HTR-8/SVneo (cell line): ENCODE data around the gene VSTM2L.

Experiments
- DNase-seq: peaks from one replicate; pipeline ENCODE4 v3.0.0; 2011; ENCODE audit warnings: low spot score, mixed read lengths; ENCODE audit not compliant: insufficient read length
- FAIRE-seq: peaks from 2 replicates; lab custom pipeline; 2011; peaks lifted over from hg19 to GRCh38; lab: Jason Lieb, UNC

The VSTM2L gene

DNA sequence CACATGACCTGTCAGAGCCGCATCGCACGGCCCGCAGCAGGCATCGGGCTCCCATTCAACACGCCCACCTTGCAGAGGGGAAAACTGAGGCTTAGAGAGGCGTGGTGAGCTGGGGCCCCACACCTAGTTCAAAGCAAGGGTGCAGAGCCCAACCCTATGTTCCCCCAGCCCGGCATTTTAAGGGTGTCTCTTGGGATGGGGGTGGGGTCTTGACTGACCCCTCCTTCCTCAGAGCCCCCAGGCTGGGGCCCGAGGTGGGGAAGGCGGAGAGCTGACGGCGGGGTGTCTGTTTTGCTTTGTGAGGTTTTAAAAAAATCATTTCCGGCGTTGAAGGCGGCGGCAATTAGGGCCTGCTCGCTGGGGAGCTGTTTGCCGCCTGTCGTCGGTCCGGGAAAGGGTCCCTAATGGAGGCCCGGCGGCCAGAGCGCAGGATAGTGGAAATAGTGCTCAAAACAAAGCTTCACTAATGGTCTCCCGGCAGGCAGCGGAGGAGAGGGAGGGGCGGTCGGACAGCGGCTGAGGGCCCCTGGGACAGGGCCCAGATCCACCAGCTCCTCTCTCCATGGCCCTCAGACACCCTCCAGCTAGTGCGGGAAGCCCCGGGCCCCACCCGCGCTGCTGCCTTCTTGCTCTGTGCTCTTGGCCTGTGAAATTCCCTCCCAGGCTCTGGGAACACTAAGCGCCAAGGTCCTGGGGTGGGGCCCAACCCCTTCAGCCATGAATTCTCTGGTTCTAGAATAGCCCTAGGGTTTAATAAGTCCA lies 11.9 kb downstream of the VSTM2L start:
- no peak for FAIRE-seq
- DNase-seq = no peak

DNA sequence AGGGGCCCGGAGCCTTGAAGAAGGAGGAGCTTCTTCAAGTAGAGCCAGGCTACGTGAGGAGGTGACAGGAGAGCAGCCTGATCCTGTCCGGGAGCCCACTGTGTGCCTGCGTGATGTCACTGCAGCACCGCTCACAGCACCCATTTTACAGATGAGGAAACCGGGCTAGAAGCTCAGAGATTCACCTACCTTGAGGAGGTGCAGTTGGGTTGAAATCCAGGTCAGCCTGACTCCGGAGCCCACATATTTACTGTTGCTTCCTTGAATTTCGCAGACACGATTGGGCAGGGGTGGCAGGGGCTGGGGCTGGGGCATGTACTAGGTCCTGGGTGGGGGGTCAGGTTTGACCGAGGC lies 12.5 kb downstream of the VSTM2L start:
- DNase-seq (no peak), FAIRE-seq (no peak)

DNA sequence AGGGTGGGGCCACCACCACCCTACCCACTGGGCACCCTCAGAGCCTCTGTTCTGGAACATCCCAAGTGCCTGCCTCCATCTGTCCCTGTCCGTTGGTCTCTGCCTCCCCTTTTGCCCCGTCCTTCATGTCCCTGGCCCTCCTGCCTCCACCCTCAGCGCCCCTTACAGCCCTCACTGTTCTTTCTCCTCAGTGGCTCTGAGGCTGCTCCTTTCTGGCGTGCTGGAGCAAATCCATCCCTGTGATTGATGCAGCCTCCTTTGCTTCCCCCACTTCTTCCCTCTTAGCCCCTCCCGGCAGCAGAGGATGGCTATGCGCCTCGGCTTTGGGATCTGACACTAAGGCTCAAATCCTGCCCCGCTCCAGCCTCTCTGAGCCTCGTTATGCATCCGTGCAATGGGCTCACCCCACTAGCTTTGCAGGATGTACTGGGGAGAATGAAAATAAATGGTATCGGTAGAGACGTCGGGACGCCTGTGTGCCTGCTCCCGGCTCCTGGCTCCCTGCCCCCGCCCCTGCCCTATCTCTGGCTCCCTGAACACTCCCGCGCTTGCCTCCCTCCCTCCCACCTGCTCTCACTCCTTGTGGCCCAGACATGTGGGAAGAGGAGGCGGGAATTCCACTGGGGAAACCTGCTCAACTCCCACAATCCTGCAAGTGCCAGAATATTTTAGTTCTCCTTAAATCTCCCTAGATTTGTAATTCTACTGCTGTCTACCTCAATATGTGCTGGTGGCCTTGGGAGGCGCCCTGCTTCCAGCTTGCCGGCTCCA lies 13.1 kb downstream of the VSTM2L start:
- FAIRE-seq = no peak

DNA sequence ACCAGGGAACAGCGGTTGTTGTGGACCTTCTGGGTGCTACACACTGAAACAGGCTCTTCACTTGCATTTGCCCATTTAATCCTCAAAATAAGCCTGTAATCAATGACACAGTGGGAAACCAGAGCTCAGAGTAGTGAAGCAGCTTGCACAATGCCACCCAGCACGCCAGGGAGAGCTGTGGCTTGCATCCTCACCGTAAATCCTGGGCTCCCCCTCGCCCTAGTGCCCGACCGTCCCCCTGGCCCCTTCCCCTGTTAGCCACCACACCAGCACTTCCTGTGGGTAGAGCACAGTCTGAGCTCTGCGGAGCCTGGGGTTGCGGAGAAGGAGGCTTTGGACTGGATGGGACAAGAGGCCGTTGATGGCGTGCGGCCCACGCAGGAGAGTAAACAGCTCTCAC lies 14.5 kb downstream of the VSTM2L start:
- peak; percentile 36 for FAIRE-seq

More for the DNA sequence above, 13.1 kb downstream of the VSTM2L start:
- DNase-seq = no peak

DNA sequence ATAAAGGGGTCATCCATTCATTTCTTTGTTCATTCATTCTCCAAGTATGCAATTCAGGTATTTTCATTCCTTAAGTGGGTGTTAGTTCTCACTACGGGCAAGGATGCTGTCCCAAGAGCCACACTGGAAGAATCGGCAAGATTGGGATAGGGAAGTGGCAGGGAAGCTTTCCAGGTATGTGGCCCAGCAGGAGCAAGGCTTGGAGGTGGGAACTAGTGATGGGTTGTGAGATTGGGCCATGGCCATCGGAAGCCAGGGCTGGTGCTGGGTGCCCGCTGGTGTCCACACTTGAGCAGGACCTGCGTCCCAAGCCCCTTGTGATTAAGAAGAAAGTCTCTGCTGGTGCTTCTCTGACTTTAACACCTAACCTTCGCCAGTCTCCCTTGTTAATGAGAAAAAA lies 15.1 kb downstream of the VSTM2L start:
- no peak for FAIRE-seq

More for the DNA sequence above, 14.5 kb downstream of the VSTM2L start:
- no peak for DNase-seq

DNA sequence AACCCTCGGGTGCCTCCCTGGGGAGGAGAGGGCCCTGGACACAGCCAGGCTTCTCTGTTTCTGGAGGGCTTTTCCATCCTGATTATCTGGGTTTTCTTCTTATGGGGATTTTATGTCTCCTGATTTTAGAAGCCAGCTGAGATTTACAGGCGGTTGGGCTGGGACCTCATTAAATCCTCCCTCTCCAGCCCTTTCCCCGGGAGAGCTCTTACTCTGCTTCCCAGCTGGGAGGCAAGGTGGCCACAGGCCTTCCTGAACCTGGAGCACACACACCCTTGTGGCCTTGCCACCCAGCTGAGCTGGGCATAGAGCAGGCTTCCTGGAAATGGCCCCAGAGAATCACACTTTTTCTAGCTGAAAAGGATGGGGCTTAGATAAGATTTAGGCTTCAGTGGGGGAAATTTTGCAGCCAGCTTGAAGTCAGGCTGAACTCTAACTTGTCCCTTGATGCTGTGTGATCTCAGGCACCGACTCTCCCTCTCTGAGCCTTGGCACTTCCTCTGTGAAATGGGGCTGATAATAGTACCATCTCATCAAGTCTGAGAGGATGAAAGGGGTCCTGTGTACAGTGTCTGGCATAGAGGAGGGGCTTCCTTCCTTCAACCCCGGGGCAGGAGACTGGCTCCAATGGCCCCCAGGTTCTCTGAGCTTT lies 16.6 kb downstream of the VSTM2L start:
- DNase-seq = no peak
- FAIRE-seq = no peak

More for the DNA sequence above, 15.1 kb downstream of the VSTM2L start:
- DNase-seq = no peak

DNA sequence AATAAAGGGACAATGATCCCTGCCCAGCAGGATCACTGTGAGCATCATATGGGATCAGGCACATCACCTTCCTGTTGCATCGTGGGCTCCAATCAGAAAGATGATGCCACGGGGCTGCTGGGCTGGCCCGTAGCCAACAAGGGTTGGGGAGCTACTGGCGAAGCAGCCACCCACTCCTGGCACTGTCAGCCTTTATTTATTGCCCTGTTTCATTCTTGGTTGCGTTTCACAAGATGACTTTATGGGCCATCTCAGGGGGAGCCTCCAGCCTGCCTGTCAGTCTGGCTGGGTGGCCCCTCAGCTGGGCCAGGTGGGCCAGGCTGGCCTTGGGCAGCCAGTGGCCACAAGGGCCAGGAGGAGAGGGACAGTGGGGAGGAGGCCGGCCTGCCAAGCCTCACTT lies 17.3 kb downstream of the VSTM2L start:
- FAIRE-seq (peak; percentile 46), DNase-seq (no peak)

DNA sequence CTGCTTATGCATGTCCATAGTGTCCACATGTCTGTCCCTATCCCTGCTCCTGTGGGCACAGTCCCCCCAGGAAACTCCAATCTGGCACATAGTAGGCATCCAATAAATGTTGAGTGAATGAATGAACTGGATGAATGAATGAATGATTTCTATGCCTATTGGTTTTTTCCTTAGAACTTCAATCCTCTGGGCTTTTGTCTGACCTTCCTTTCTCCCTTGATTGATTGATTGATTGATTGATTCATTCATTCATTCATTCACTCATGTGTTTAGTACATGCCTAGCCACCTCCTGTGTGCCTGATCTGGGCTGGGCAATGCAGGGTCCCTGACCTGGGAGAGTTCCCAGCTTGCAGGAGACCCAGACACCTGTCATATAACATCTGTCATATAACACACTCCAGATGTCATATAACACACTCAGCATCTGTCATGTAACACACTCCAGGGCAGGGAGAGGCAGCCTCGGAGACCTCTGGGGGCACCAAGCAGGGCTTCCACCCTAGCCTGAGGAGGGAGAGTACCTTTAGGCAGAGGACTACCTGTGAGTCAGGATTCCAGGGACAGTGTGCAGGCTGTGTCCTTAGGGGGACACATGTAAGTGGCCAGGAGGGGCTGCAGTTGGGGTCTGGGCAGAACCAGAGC lies 17.9 kb downstream of the VSTM2L start:
- FAIRE-seq (no peak), DNase-seq (no peak)

DNA sequence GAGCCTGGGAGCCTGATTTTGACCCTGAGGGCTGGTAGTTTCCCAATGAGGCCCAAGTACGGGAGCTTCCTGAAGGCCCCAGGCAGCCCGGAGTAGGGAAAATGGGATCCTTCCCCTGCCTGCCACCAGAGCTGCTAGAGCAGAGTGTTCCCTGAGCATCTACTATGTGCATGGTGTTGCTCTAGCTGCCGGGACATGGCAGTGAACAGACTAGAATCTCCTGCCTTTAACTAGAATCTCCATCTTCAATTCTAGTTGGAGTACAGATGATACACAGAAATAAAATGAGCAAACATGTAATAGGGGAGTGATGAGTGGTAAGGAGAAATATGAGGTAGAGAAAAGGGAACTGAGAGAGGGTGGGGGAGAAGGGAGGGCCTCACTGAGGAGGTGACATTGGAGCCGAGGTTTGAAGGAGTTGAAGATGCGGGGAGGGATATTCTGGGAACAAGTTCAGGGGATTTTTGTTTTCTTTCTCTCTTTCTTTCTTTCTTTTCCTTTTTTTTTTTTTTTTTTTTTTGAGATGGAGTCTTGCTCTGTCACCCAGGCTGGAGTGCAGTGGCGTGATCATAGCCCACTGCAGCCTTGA lies 18.5 kb downstream of the VSTM2L start:
- FAIRE-seq (no peak), DNase-seq (no peak)

DNA sequence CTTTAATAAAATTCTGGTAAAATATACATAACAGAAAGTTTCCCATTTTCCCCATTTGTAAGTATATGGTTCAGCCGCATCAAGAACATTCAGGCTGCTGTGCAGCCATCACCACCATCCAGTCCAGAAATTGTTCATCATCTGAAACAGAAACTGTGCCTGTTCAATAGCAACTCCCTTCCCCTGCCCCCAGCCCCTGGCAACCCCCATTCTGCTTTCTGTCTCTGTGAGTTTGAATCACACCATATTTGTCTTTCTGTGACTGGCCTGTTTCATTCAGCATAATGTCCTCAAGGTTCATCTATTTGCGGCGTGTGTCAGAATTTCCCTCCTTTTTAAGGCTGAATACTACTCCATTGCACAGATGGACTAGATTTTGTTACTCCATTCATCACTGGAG lies 19.1 kb downstream of the VSTM2L start:
- DNase-seq = no peak
- peak; percentile 40 for FAIRE-seq

DNA sequence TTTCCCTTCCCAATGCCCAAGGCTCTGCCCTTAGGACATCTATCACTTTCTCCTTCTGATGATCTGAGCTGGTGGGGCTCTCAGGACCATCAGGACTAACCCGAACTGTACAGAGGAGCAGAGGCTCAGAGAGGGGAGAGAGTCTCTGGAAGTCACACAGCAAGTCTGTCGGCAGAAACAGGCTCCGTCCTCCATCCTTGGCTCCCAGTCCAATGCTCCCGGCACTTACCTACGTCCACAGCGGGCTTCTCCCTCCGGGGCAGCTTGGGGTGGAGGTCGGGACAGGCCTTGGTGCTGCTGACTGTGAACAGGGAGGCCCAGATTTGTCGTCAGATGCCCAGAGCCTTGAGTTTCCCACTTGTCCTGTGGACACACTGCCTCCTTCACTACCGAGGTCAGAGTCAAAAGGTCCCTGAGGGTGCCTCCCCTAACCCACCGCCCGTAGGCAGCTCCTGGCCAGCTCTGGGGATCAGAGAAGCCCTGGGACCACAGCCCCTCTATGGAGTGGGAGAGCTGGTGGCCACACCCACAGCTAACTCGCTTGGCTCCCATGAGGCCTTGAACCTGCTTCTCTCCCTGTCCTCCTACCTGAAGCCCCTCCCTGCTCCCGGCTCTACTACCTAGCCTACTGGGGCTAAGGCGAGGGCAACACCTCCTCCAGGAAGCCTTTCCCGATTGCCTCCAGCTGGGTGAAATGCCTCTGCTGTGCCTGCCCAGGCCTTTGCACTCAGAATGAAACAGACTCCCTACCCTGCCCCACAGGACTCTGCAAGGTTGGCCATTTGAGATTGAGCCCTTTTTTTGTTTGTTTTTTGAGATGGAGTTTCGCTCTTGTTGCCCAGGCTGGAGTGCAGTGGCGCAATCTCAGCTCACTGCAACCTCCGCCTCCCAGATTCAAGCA lies 22.6 kb downstream of the VSTM2L start:
- FAIRE-seq (no peak), DNase-seq (no peak)

DNA sequence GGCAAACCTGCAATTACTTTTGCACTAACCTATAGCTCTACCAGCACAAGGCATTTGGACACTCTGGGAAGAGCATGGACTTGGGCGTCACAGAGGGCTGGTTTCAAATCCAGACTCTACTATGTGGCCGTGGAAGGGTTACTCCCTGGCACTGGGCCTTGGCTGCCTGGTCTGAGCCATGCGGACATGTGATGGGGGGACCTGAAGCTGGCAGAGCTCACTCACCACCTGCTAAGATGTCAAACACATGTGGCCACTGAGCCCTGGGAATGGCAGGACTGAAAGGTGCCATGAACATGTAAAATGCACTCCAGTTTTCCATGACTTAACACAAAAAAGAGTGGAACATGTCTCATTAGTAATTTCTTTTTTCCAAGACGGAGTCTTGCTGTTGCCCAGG lies 23.7 kb downstream of the VSTM2L start:
- DNase-seq (no peak), FAIRE-seq (no peak)

DNA sequence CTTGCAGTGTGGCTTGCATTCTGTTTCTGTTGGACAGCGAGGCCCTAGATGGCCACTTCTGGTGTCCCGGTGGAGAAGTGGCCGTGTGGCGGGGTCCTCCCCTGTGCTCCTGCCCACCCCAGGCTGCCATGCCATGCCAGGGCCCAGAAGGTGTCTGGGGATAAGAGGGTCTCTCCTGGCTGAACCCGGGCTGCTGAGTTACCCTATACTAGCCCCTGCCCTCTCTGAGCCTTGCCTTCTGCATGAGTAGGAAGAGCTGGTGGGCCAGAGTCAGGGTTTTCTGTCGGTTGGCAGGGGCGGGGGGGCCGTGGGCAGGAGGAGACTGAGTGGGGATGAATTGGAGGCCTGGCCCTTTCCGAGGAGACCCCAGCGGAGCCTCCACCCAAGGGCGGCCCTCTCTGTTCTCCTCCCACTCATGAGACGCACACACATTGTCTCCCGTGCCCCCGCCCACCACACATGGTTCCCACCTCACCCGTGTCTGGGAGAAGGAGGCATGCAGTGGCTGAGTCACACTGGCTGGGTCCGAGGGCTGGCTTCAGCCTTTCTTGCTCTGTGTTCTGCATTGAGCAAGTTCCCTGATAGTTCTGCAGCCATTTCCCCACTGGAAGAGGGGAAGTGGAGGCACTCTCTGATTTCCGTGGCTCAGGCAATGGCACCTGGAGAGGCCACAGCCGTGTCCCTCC lies 24.6 kb downstream of the VSTM2L start:
- FAIRE-seq = no peak

DNA sequence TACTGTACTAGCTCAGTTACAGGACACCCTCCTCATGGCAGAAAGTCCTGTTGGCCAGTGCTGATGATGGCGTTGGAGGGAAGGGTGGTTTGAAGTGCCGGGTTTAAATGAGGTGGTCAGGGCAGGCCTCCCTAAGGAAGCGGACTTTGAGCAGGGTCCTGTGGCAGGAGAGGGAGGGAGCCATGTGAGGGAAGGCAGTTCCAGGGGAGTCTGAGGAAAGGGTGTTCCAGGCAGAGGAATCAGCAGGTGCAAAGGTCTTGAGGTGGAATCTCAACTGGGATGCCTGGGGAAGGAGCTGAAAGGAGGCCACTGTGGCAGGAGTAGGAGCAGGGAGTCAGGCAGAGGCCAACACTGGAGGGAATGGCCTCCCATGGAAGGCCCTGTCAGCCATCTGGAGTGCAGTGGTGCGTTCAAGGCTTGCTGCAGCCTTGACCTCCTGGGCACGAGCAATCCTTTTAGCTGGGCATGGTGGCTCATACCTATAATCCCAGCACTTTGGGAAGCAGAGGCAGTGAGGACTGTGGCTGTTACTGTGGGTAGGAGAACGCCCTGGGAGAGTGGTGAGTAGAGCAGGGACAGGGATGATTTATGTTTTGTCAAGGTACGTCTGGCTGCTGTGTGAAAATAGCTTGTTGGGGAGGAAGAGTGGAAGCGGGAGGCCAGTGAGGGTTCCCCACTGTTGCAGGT lies 26.2 kb downstream of the VSTM2L start:
- FAIRE-seq (peak; percentile 48), DNase-seq (no peak)

More for the DNA sequence above, 24.6 kb downstream of the VSTM2L start:
- DNase-seq = no peak

DNA sequence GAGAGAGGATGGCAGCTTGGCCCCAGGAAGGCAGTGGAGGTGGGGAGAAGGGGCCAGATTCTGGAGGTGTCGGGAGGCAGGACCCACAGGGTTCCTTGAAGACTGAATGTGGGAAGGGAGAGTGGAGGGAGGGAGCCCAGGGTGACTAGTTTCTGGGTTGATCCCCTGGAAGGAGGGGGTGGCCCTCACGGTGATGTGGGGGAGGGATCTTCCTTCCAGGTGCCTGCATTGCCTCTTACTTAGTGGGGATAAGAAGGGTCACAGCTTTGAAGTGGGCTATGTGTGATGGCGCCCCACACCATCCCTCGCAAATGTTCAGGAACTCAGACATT lies 26.7 kb downstream of the VSTM2L start:
- FAIRE-seq (no peak), DNase-seq (no peak)

DNA sequence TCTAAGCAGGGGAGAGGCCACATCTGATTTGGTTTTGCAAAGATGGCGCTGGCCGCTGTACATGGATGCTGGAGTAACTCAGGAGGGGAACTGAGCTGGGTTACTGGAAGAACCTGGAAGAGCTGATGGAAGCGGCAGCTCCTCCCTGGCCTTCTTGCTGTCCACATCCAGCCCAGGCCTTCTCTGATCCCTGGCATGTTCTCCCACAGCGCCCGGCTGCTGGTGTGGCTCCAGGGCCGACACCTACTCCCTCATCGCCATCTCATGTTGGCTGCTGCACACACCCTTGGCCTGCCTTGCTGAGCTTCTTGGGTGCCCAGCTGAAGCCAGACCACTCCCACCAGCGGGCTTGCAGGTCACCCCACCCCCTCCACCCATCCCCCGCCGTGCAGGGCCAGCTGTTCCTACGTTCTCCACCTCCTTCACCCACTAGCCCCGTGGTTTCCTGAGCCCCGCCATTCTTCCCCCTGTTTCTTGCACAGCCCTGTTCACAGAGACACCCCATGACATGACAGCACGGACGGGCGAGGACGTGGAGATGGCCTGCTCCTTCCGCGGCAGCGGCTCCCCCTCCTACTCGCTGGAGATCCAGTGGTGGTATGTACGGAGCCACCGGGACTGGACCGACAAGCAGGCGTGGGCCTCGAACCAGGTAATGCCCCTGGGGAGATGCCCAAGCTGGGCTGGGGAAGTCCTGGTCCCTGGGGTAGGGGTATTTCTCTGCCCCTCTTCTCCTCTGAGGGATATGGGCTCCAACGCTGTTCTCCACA lies 28.4 kb downstream of the VSTM2L start:
- FAIRE-seq (peak; percentile 46), DNase-seq (no peak)

DNA sequence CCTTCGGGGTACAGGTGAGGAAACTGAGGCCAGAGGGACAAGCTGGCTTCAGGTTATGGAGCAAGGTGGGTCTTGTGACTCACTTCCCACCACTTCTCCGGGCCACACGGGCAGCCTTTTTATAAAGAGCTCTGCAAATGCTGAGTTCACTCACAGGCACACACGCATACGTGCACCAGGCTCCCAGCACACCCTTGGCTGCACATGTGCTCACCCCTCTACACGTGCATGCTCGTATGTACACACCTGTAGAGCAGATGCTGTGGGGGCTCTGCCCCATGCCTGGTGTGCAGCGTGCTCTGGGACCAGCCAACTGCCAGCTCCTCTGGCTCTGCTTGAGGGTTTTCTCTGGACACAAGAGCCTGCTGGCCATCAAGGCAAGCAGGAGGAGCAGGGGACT lies 29.1 kb downstream of the VSTM2L start:
- DNase-seq (no peak), FAIRE-seq (no peak)

DNA sequence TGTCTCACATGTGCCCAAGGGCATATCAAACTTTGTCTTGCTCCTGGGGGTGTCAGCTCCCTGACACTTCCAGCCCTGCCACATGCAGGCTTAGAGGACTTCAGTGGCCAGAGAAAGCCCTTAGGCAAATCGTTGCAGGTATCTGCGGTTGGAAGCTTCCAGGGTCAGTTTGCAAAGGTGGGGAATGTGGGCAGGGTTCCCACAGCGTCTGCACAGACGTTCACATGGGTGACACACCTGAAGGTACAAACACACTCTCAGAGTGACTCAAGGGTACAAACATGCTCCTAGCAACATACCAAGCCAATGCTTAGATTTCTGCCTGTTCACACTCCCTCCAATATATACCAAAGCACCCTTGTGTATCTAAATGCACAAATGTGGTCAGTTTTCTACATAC lies 30.0 kb downstream of the VSTM2L start:
- DNase-seq (no peak), FAIRE-seq (peak; percentile 9)
